Superior temporal gyrus (tissue), 1 donor: Measurements from ENCODE around the gene CC2D1B.
"Not testable (repeated sequence)": the region's sequence is repeated elsewhere in the genome, so short reads cannot be mapped to it uniquely, and the experiment has no call there.

Experiments used
- DNase-seq: peaks from one replicate; pipeline ENCODE4 v3.0.0-alpha.2; 2016; ENCODE audit errors: extremely low spot score

CC2D1B gene

GRCh38 chr1:52365746-52366516 lies at the start of gene CC2D1B:
Gene CC2D1B (minus strand): TSS chr1:52366205. CDS start chr1:52364620, 1,585 bp downstream.
- peak; percentile 90 for DNase-seq

GRCh38 chr1:52414942-52415341 lies 48.9 kb upstream of the CC2D1B start:
- no peak for DNase-seq

- no peak for DNase-seq
Observed at GRCh38 chr1:52413410-52413989, 47.5 kb upstream of the CC2D1B start.

- DNase-seq = no peak
Observed at GRCh38 chr1:52404975-52405338, 39.0 kb upstream of the CC2D1B start.

- DNase-seq = peak; percentile 100
Observed at GRCh38 chr1:52404116-52404974, 38.3 kb upstream of the CC2D1B start, which contains the start of the genes ORC1 and PRPF38A. Gene ORC1 (minus strand): TSS chr1:52404423. CDS start chr1:52402223, 2,200 bp downstream. Gene PRPF38A (plus strand): TSS chr1:52404602. CDS start chr1:52404750, 148 bp downstream.

GRCh38 chr1:52403566-52404115 lies 37.6 kb upstream of the CC2D1B start:
- DNase-seq = no peak

GRCh38 chr1:52402860-52403240 lies 36.8 kb upstream of the CC2D1B start:
- DNase-seq = no peak

- no peak for DNase-seq
Observed at GRCh38 chr1:52400131-52400530, 34.1 kb upstream of the CC2D1B start.

GRCh38 chr1:52399629-52400028 lies 33.6 kb upstream of the CC2D1B start:
- DNase-seq = no peak

- no peak for DNase-seq
Observed at GRCh38 chr1:52393174-52393573, 27.2 kb upstream of the CC2D1B start.

- no peak for DNase-seq
Observed at GRCh38 chr1:52386458-52386857, 20.5 kb upstream of the CC2D1B start.

- DNase-seq = no peak
Observed at GRCh38 chr1:52385376-52385775, 19.4 kb upstream of the CC2D1B start.

GRCh38 chr1:52369851-52370250 lies 3.8 kb upstream of the CC2D1B start:
- DNase-seq = not testable (repeated sequence)

GRCh38 chr1:52368383-52369172 lies 2.6 kb upstream of the CC2D1B start:
- DNase-seq = peak; percentile 49

GRCh38 chr1:52367272-52367671 lies 1.3 kb upstream of the CC2D1B start:
- no peak for DNase-seq

GRCh38 chr1:52366517-52366827 lies 467 bp upstream of the CC2D1B start:
- DNase-seq = no peak

- no peak for DNase-seq
Observed at GRCh38 chr1:52365071-52365745, 797 bp downstream of the CC2D1B start.

GRCh38 chr1:52364235-52364839 lies 1.7 kb downstream of the CC2D1B start:
- no peak for DNase-seq

- DNase-seq = no peak
Observed at GRCh38 chr1:52360595-52360968, 5.4 kb downstream of the CC2D1B start.
